ENCODE data around the gene AZGP1.
"Not testable (repeated sequence)": the region's sequence is repeated elsewhere in the genome, so short reads cannot be mapped to it uniquely, and the experiment has no call there.

Gene AZGP1

GRCh38 chr7:99992330-99993038, 16.7 kb upstream of the AZGP1 start:
- ChIA-PET POLR2A (no interaction called here), CTCF (no interaction called here)
- TF ChIP-seq NFRKB (IDR thresholded peaks at IDR 0.05): no peak
- TF ChIP-seq PKNOX1 (IDR thresholded peaks at IDR 0.05): no peak
- TF ChIP-seq L3MBTL2 (conservative IDR thresholded peaks at IDR 0.05): no peak
- TF ChIP-seq ELF4 (IDR thresholded peaks at IDR 0.05): no peak
- TF ChIP-seq ZNF384 (IDR thresholded peaks at IDR 0.05): no peak
- TF ChIP-seq CTBP1 (IDR thresholded peaks at IDR 0.05; ENCODE audit: borderline replicate concordance): no peak
- no peak for TF ChIP-seq FOXK2 (IDR thresholded peaks at IDR 0.05)
- TF ChIP-seq ARNT (IDR thresholded peaks at IDR 0.05): no peak
- no peak for TF ChIP-seq HDGF (IDR thresholded peaks at IDR 0.05; ENCODE audit: borderline replicate concordance)
- TF ChIP-seq FOXA1 (IDR thresholded peaks at IDR 0.05): no peak
- no peak for TF ChIP-seq BHLHE40 (IDR thresholded peaks at IDR 0.05; ENCODE audit: borderline replicate concordance)
- no peak for DNase-seq (ENCODE audit: extremely low spot score)

GRCh38 chr7:99991543-99991942, 15.7 kb upstream of the AZGP1 start:
- CTCF ChIA-PET: interaction anchor here (1.0 to 2.4 kb wide), 3 partner anchors 23 to 78 kb away, joined by 3 to 23 read pairs (median 5); no protein-coding TSS in a partner anchor
- not testable (repeated sequence) for DNase-seq (ENCODE audit: extremely low spot score)
- POLR2A ChIA-PET: interaction anchor here (1.6 to 2.3 kb wide), 2 partner anchors 58 to 77 kb away, joined by 3 to 7 read pairs; partner anchors contain the start of gene ZSCAN21

- TF ChIP-seq ARNT (IDR thresholded peaks at IDR 0.05) (no peak), FOXM1 (IDR thresholded peaks at IDR 0.05; ENCODE audit: borderline replicate concordance) (no peak), TARDBP (IDR thresholded peaks at IDR 0.05) (no peak), FOXK2 (IDR thresholded peaks at IDR 0.05) (no peak), HDGF (IDR thresholded peaks at IDR 0.05; ENCODE audit: borderline replicate concordance) (no peak), LEF1 (IDR thresholded peaks at IDR 0.05; ENCODE audit: borderline replicate concordance) (no peak), SUZ12 (IDR thresholded peaks at IDR 0.05) (no peak), PKNOX1 (IDR thresholded peaks at IDR 0.05) (no peak), L3MBTL2 (conservative IDR thresholded peaks at IDR 0.05) (no peak), FOXA1 (IDR thresholded peaks at IDR 0.05) (no peak)
- ChIA-PET CTCF (interaction anchor here (0.7 to 2.4 kb wide), 11 partner anchors 9 to 142 kb away, joined by 3 to 23 read pairs (median 4); partner anchors contain the start of gene TRIM4), POLR2A (interaction anchor here (0.7 to 2.3 kb wide), 4 partner anchors 59 to 76 kb away, joined by 3 to 7 read pairs (median 4); partner anchors contain the start of genes GJC3, TRIM4 and ZSCAN21)
- DNase-seq (ENCODE audit: extremely low spot score): no peak
Measured at GRCh38 chr7:99990460-99990852, 14.6 kb upstream of the AZGP1 start.

GRCh38 chr7:99987846-99988245, 12.0 kb upstream of the AZGP1 start:
- DNase-seq (ENCODE audit: extremely low spot score): no peak
- TF ChIP-seq ARNT (IDR thresholded peaks at IDR 0.05) (no peak), NFRKB (IDR thresholded peaks at IDR 0.05) (no peak), LEF1 (IDR thresholded peaks at IDR 0.05; ENCODE audit: borderline replicate concordance) (no peak), SP1 (IDR thresholded peaks at IDR 0.05) (no peak), TARDBP (IDR thresholded peaks at IDR 0.05) (no peak), SUZ12 (IDR thresholded peaks at IDR 0.05) (no peak), FOXM1 (IDR thresholded peaks at IDR 0.05; ENCODE audit: borderline replicate concordance) (no peak), HDGF (IDR thresholded peaks at IDR 0.05; ENCODE audit: borderline replicate concordance) (no peak), ZNF384 (IDR thresholded peaks at IDR 0.05) (no peak), FOXK2 (IDR thresholded peaks at IDR 0.05) (no peak), L3MBTL2 (conservative IDR thresholded peaks at IDR 0.05) (no peak), PKNOX1 (IDR thresholded peaks at IDR 0.05) (no peak), ELF4 (IDR thresholded peaks at IDR 0.05) (no peak), BHLHE40 (IDR thresholded peaks at IDR 0.05; ENCODE audit: borderline replicate concordance) (no peak), CTBP1 (IDR thresholded peaks at IDR 0.05; ENCODE audit: borderline replicate concordance) (no peak), FOXA1 (IDR thresholded peaks at IDR 0.05) (no peak)
- POLR2A ChIA-PET: interaction anchor here (1.1 to 1.4 kb wide), 2 partner anchors 27 to 68 kb away, joined by 3 to 4 read pairs; partner anchors contain the start of gene ZKSCAN1
- CTCF ChIA-PET: interaction anchor here (0.8 kb wide), 1 partner anchor 72 kb away, joined by 3 read pairs; no protein-coding TSS in a partner anchor

- ChIA-PET CTCF (interaction anchor here (0.8 kb wide), 1 partner anchor 72 kb away, joined by 3 read pairs; no protein-coding TSS in a partner anchor), POLR2A (interaction anchor here (1.1 kb wide), 1 partner anchor 28 kb away, joined by 3 read pairs; the partner anchor contains the start of gene ZKSCAN1)
- DNase-seq (ENCODE audit: extremely low spot score): not testable (repeated sequence)
Measured at GRCh38 chr7:99987306-99987705, 11.5 kb upstream of the AZGP1 start.

GRCh38 chr7:99984593-99984992, 8.8 kb upstream of the AZGP1 start:
- DNase-seq (ENCODE audit: extremely low spot score): no peak
- ChIA-PET CTCF (no interaction called here), POLR2A (no interaction called here)
- no peak for TF ChIP-seq LEF1 (IDR thresholded peaks at IDR 0.05; ENCODE audit: borderline replicate concordance)
- TF ChIP-seq ZNF384 (IDR thresholded peaks at IDR 0.05): no peak
- TF ChIP-seq FOXA1 (IDR thresholded peaks at IDR 0.05): no peak

GRCh38 chr7:99981066-99981465, 5.2 kb upstream of the AZGP1 start:
- CTCF ChIA-PET: interaction anchor here (0.9 kb wide), 1 partner anchor 9 kb away, joined by 3 read pairs; no protein-coding TSS in a partner anchor
- POLR2A ChIA-PET: not testable (repeated sequence)

GRCh38 chr7:99980448-99980872, 4.6 kb upstream of the AZGP1 start:
- CTCF ChIA-PET: interaction anchor here (0.7 to 1.8 kb wide), 4 partner anchors 10 to 152 kb away, joined by 3 to 9 read pairs (median 4); partner anchors contain the start of gene GJC3
- POLR2A ChIA-PET; DNase-seq (ENCODE audit: extremely low spot score): not testable (repeated sequence)

More at GRCh38 chr7:99981066-99981465, 5.2 kb upstream of the AZGP1 start:
- DNase-seq (ENCODE audit: extremely low spot score): not testable (repeated sequence)

GRCh38 chr7:99979814-99980225, 4.0 kb upstream of the AZGP1 start:
- POLR2A ChIA-PET: interaction anchor here (0.6 kb wide), 1 partner anchor 149 kb away, joined by 3 read pairs; no protein-coding TSS in a partner anchor
- not testable (repeated sequence) for DNase-seq (ENCODE audit: extremely low spot score)

More at GRCh38 chr7:99979814-99980225, 4.0 kb upstream of the AZGP1 start:
- CTCF ChIA-PET: interaction anchor here (0.6 to 1.8 kb wide), 8 partner anchors 10 to 153 kb away, joined by 3 to 9 read pairs (median 3); partner anchors contain the start of genes GJC3 and MBLAC1
